ENCODE results near the gene ITGB3.

Gene ITGB3

GRCh38 chr17:47301831-47302230 is 48.2 kb downstream of the ITGB3 start:
- no peak for DNase-seq

DNA sequence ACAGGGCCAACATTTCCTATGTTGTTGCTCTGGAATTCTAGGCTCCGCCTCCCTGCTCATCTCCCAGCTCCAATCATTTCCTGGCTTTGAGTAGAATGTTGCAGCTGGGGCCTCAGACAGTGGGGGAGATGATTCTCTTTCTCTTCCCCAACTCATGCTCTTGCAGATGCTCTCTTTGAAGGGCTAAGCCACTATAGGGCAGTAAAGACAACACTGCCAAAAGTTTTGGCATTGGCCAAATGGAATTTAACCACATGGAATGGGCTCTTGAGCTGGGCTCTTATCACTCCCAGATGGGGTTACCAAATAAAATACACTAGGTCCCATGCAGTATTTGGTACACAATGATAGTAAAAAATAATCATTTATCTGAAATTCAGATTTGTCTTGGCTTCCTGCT is 50.6 kb downstream of the ITGB3 start:
- DNase-seq: no peak

GRCh38 chr17:47305302-47305923 is 51.8 kb downstream of the ITGB3 start:
- peak; percentile 20 to 92 for DNase-seq

DNA sequence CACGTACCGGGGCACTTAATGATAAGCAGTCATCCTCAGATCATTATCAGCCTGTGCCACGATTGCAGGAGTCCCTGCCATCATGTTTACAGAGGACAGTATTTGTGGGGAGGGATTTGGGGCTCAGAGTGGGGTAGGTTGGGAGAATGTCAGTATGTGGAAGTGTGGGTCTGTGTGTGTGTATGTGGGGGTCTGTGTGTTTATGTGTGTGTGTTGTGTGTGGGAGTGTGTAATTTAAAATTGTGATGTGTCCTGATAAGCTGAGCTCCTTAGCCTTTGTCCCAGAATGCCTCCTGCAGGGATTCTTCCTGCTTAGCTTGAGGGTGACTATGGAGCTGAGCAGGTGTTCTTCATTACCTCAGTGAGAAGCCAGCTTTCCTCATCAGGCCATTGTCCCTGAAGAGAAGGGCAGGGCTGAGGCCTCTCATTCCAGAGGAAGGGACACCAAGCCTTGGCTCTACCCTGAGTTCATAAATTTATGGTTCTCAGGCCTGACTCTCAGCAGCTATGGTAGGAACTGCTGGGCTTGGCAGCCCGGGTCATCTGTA is 56.6 kb downstream of the ITGB3 start:
- DNase-seq: no peak

GRCh38 chr17:47311420-47311819 is 57.8 kb downstream of the ITGB3 start:
- DNase-seq: no peak

GRCh38 chr17:47315451-47316266 is 62.0 kb downstream of the ITGB3 start:
- DNase-seq: peak; percentile 41 to 77

- no peak for DNase-seq
These were observed 62.7 kb downstream of the ITGB3 start for GRCh38 chr17:47316311-47316710.

GRCh38 chr17:47317119-47317518 is 63.5 kb downstream of the ITGB3 start:
- DNase-seq: no peak

- DNase-seq: no peak
These were observed 64.7 kb downstream of the ITGB3 start for GRCh38 chr17:47318197-47318918.

GRCh38 chr17:47320879-47321502 is 67.4 kb downstream of the ITGB3 start:
- DNase-seq: no peak

DNA sequence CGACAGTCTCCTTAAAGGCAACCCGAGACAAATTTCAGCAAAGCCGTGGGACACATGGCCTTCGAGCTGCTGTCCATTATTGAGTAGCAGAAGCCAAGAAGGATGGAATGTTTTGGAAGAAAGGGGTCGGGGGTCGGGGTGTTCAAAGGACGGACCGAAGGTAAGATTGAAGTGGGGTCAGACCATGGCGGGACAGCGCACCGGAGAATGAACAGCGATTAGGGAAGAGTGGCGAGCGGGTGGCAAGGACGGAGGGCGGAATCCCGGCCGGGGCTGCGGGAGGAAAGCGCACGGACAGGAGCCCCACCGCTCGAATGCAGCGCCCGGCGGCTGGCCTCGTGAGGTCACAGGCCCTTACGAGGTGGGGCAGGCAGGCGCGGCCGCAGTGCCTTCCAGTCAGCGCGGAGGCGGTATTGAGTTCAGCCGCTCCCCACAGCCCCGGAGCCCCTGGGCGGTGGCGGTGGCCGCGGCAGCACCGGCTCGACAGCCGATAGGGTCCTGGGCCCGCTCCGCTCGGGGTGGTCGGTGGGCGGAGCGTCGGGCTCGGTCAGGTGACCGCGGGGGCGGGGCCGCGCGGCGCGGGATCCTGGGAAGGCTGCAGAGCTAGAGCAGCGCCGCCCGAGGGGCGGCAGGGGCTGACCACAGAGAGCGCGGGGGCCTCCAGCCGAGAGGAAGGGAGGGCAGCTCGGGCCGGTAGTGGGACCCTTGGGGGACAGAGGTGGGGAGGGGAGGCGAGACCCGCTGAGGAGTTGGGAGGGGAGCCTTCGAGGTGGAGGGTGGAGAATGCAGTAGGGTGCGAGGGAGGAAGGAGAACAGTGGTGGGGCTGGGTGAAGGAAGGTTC is 70.0 kb downstream of the ITGB3 start, which contains the start of gene EFCAB13:
EFCAB13 (plus strand) TSS at position 574 of the 842 bp plus-strand sequence. CDS start 4,399 bp downstream, outside the sequence.
- DNase-seq: peak; percentile 54 to 86

- peak; percentile 38 to 62 for DNase-seq
These were observed 70.8 kb downstream of the ITGB3 start for GRCh38 chr17:47324224-47325020.

DNA sequence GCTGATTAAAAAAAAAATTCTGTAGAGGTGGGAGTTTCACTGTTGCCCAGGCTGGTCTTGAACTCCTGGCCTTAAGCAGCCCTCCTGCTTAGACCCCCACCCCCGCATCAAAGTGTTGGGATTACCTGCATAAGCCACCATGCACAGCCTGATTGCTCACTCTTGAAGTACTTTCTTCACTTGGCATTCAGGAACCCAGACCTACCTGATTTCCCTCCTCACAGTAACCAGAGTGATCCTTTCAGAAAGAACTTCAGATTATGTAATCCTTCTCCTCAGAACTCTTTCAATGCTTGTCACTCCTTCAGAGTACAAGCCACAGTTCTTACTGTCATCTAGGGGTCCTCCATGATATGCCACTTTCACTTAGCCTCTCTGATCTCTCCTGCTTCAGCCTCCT is 71.5 kb downstream of the ITGB3 start:
- no peak for DNase-seq

DNA sequence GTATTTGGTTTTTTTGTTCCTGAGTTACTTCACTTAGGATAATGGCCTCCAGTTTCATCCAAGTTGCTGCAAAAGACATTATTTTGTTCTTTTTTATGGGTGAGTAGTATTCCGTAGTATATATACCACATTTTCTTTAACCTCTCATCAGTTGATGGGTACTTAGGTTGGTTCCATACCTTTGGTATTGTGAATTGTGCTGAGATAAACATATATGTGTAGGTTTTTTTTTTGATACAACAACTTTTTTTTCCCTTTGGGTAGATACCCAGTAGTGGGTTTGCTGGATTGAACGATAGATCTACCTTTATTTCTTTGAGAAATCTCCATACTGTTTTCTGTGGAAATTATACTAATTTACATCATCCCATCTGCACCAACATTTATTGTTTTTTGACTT is 76.9 kb downstream of the ITGB3 start:
- DNase-seq: no peak

GRCh38 chr17:47332287-47332686 is 78.7 kb downstream of the ITGB3 start:
- DNase-seq: no peak

- no peak for DNase-seq
These were observed 81.7 kb downstream of the ITGB3 start for GRCh38 chr17:47335101-47335936.

GRCh38 chr17:47338026-47338425 is 84.4 kb downstream of the ITGB3 start:
- no peak for DNase-seq

- no peak for DNase-seq
These were observed 99.2 kb downstream of the ITGB3 start for GRCh38 chr17:47352848-47353247.

DNA sequence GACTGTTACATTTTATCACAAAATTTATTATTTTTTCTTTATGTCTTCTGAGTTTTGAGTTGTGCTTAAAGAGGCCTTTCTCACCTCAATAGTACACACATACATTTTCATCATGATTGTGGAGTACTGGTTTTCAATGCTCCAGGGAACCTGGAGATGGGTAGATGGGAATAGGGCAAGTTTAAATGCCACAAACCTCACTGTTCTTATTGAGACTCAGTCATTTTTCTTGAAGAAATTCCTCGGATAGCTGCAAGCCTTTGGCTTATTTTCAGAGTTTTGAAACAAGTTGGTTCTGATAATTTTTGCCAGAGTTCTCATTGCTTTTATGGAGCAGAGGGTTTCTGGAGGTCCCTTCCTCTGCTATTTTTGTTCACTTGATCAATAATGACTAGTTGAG is 105.0 kb downstream of the ITGB3 start:
- DNase-seq: no peak
